D721Med (cell line): ENCODE results near the gene PIMREG.

ENCODE experiments used
- DNase-seq: peaks from one replicate; pipeline ENCODE4 v3.0.0; 2011; ENCODE audit warnings: low spot score; ENCODE audit not compliant: insufficient read length
- FAIRE-seq: peaks from 2 replicates; lab custom pipeline; 2011; peaks lifted over from hg19 to GRCh38; lab: Jason Lieb, UNC
- TF ChIP-seq, protein P1 (sequence below): IDR thresholded peaks from 2 replicates; pipeline ENCODE4 v1.5.1; 2012; ENCODE audit warnings: mild to moderate bottlenecking, control low read depth; ENCODE audit not compliant: insufficient read depth; ENCODE audit errors: missing control alignments

PIMREG gene

GRCh38 chr17:6456914-6457687, 12.8 kb downstream of the PIMREG start:
- FAIRE-seq (no peak), DNase-seq (no peak)
- TF ChIP-seq, protein P1, sequence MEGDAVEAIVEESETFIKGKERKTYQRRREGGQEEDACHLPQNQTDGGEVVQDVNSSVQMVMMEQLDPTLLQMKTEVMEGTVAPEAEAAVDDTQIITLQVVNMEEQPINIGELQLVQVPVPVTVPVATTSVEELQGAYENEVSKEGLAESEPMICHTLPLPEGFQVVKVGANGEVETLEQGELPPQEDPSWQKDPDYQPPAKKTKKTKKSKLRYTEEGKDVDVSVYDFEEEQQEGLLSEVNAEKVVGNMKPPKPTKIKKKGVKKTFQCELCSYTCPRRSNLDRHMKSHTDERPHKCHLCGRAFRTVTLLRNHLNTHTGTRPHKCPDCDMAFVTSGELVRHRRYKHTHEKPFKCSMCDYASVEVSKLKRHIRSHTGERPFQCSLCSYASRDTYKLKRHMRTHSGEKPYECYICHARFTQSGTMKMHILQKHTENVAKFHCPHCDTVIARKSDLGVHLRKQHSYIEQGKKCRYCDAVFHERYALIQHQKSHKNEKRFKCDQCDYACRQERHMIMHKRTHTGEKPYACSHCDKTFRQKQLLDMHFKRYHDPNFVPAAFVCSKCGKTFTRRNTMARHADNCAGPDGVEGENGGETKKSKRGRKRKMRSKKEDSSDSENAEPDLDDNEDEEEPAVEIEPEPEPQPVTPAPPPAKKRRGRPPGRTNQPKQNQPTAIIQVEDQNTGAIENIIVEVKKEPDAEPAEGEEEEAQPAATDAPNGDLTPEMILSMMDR = no peak

GRCh38 chr17:6457688-6458459, 13.6 kb downstream of the PIMREG start:
- DNase-seq = no peak
- TF ChIP-seq, protein P1 = no peak
- no peak for FAIRE-seq

DNA sequence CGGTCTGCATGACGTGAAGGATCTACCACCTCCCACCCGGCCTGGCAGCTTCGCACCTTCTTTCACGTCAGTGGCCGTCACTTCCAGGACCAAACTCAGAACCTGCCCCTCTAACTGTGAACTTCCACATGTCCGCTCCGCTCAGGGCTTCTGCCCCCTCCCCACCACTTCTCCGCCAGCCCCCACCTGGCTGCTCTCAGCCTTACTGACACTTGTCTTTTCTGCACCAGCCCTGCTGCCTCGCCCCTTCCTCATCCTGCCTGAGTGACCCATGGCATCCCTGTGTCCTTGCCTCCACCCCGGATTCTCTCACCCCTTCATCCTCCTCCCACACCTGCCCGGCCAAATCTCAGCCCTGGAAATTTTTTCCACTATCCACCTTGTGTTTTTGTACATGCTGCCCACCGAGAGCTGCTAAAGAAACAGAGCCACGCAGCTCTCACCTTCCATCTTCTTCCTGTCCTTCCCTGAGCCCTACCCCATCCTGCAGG, 14.2 kb downstream of the PIMREG start:
- TF ChIP-seq, protein P1 = no peak
- DNase-seq = no peak
- FAIRE-seq = no peak

- FAIRE-seq = no peak
- TF ChIP-seq, protein P1 = no peak
These were observed 16.4 kb downstream of the PIMREG start for GRCh38 chr17:6460531-6461161.

DNA sequence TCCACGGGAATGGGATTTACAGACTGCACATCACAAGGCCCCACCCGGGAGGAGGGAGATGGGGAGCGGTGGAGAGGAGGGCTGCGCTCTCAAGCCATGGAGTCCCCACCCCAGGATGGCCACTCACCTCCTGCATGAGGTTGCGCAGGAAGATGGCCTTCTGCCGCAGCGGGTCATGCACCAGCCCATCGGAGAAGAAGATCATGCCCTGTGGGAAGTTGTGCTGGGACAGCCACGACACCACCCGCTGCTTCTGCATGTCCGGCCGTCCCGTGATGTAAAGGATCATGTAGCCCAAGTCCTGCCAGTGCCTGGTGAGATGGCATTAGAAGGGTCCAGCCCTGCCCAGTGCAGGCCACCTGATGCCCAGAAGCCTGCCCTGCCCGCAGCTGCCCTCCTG, 17.0 kb downstream of the PIMREG start:
- TF ChIP-seq, protein P1 = no peak
- no peak for FAIRE-seq
- no peak for DNase-seq

More at GRCh38 chr17:6460531-6461161, 16.4 kb downstream of the PIMREG start:
- no peak for DNase-seq

DNA sequence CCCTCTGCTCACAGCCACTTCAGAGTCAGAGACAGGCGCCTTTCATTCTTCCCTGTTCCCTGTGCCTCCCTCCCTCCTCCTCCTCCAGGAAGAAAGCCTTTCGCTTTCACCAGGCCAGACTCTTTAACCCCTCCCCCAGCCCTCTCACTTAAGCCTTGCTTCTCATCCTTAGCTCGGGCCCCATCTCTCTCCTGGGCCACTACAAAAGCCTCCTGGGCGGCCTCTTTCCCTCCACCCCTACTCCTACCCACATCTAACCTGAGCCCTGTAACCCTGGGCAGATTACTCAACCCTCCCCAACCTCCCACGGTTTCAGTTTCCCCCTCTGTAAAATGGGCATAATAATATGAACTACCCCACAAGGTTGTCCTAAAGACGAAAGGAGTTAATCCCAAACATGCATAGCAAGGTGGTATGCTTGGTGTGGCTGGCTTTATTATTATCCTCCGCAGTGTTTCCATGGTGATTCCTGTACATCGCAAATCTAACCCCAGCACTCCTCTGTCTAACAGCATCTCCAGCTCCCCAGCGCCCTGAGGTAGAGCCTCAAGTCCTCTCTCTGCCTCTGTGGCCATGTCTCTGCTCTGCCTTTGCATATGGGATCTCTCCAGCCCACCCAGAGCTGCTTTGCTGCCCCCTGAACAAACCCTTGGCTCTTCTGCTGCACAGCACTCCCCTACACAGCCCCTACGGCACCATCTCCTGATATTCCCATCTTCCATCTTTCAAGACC, 17.7 kb downstream of the PIMREG start:
- FAIRE-seq = no peak
- DNase-seq = no peak
- TF ChIP-seq, protein P1 = no peak
